HEK293 (cell line): ENCODE data around the gene GPRC5B.

Experiments
- CTCF ChIA-PET: fragments of 350-600 bp; formaldehyde crosslinking; extraction: SDS; loops from one replicate; lab custom pipeline; 2021; ENCODE audit warnings: antibody characterized with exemption; lab: Yijun Ruan, JAX
- POLR2A ChIA-PET: fragments of 300-600 bp; formaldehyde crosslinking; extraction: SDS; loops from one replicate; lab custom pipeline; 2020; ENCODE audit warnings: antibody characterized with exemption, inconsistent platforms; lab: Yijun Ruan, JAX
- H3K27ac ChIP-seq: fragments of 200-500 bp; sonication (Bioruptor generic); 2 replicates; pipeline ENCODE4 v1.5.1; 2014; ENCODE audit warnings: low read depth, low read length, control low read depth, inconsistent platforms; ENCODE audit errors: extremely low read depth
- H3K36me3 ChIP-seq, 2 experiments: fragments of 200-500 bp in 1 of 2; sonication (Bioruptor generic) in 1 of 2; 1 replicate in 1 of 2; 2 replicates in 1 of 2; pipeline ENCODE4 v1.5.1; 2014 to 2017; ENCODE audit warnings: inconsistent platforms in 2 of 2, low read length in 2 of 2; ENCODE audit not compliant: control insufficient read depth in 2 of 2, insufficient read depth in 1 of 2
- H3K4me1 ChIP-seq: fragments of 200-500 bp; sonication (Bioruptor generic); 2 replicates; pipeline ENCODE4 v1.5.1; 2014; ENCODE audit warnings: mild to moderate bottlenecking, low read length, inconsistent platforms; ENCODE audit not compliant: control insufficient read depth, insufficient read depth
- H3K4me3 ChIP-seq: 2 replicates; pipeline ENCODE4 v1.5.1; 2011; ENCODE audit warnings: low read depth, mild to moderate bottlenecking, control low read depth, low read length, moderate library complexity
- H3K9me3 ChIP-seq: fragments of 200-500 bp; sonication (Bioruptor generic); 2 replicates; pipeline ENCODE4 v1.5.1; 2014; ENCODE audit warnings: low read depth, low read length, inconsistent platforms; ENCODE audit not compliant: control insufficient read depth, insufficient read depth
- RBAK ChIP-seq: fragments of 450-650 bp; formaldehyde crosslinking; IDR thresholded peaks from 2 replicates; pipeline ENCODE4 v1.5.1; 2016; ENCODE audit warnings: missing biosample characterization, missing genetic modification characterization
- SCRT1 ChIP-seq: fragments of 450-650 bp; formaldehyde crosslinking; IDR thresholded peaks from 2 replicates; pipeline ENCODE4 v1.5.1; 2016; ENCODE audit warnings: missing biosample characterization, missing genetic modification characterization, borderline replicate concordance
- ZBTB1 ChIP-seq: fragments of 450-650 bp; formaldehyde crosslinking; IDR thresholded peaks from 2 replicates; pipeline ENCODE4 v1.5.1; 2016; ENCODE audit warnings: missing biosample characterization, missing genetic modification characterization
- ZBTB8A ChIP-seq: fragments of 450-650 bp; formaldehyde crosslinking; IDR thresholded peaks from 2 replicates; pipeline ENCODE4 v1.5.1; 2016; ENCODE audit warnings: missing biosample characterization, missing genetic modification characterization
- ZEB2 ChIP-seq: fragments of 450-650 bp; formaldehyde crosslinking; IDR thresholded peaks from 2 replicates; pipeline ENCODE4 v1.5.1; 2016; ENCODE audit warnings: missing biosample characterization, missing genetic modification characterization
- ZFHX2 ChIP-seq: fragments of 450-650 bp; formaldehyde crosslinking; conservative IDR thresholded peaks from 2 replicates; pipeline ENCODE4 v1.5.1; 2016; ENCODE audit warnings: missing biosample characterization, missing genetic modification characterization
- ZNF112 ChIP-seq: fragments of 450-650 bp; formaldehyde crosslinking; IDR thresholded peaks from 2 replicates; pipeline ENCODE4 v1.5.0; 2017; ENCODE audit warnings: missing biosample characterization, missing genetic modification characterization
- ZNF138 ChIP-seq: fragments of 450-650 bp; formaldehyde crosslinking; IDR thresholded peaks from 2 replicates; pipeline ENCODE4 v1.5.1; 2016; ENCODE audit warnings: missing biosample characterization, missing genetic modification characterization, borderline replicate concordance
- ZNF140 ChIP-seq: fragments of 450-650 bp; formaldehyde crosslinking; IDR thresholded peaks from 2 replicates; pipeline ENCODE4 v1.5.1; 2016; ENCODE audit warnings: missing biosample characterization, missing genetic modification characterization
- ZNF169 ChIP-seq: fragments of 450-650 bp; formaldehyde crosslinking; IDR thresholded peaks from 2 replicates; pipeline ENCODE4 v1.5.1; 2016; ENCODE audit warnings: missing biosample characterization, missing genetic modification characterization
- ZNF2 ChIP-seq: fragments of 450-650 bp; formaldehyde crosslinking; IDR thresholded peaks from 2 replicates; pipeline ENCODE4 v1.5.1; 2016; ENCODE audit warnings: missing biosample characterization, missing genetic modification characterization
- ZNF202 ChIP-seq: fragments of 450-650 bp; formaldehyde crosslinking; IDR thresholded peaks from 2 replicates; pipeline ENCODE4 v1.5.1; 2016; ENCODE audit warnings: missing biosample characterization, missing genetic modification characterization, borderline replicate concordance
- ZNF239 ChIP-seq: fragments of 450-650 bp; formaldehyde crosslinking; IDR thresholded peaks from 2 replicates; pipeline ENCODE4 v1.5.1; 2016; ENCODE audit warnings: missing biosample characterization, missing genetic modification characterization
- ZNF248 ChIP-seq: fragments of 450-650 bp; formaldehyde crosslinking; IDR thresholded peaks from 2 replicates; pipeline ENCODE4 v1.5.1; 2017; ENCODE audit warnings: missing biosample characterization, missing genetic modification characterization
- ZNF302 ChIP-seq: fragments of 450-650 bp; formaldehyde crosslinking; IDR thresholded peaks from 2 replicates; pipeline ENCODE4 v1.5.1; 2016; ENCODE audit warnings: missing biosample characterization, missing genetic modification characterization, low read depth
- ZNF335 ChIP-seq: fragments of 450-650 bp; formaldehyde crosslinking; conservative IDR thresholded peaks from 2 replicates; pipeline ENCODE4 v1.5.1; 2016; ENCODE audit warnings: missing biosample characterization, missing genetic modification characterization
- ZNF426 ChIP-seq: fragments of 450-650 bp; formaldehyde crosslinking; IDR thresholded peaks from 2 replicates; pipeline ENCODE4 v1.5.1; 2017; ENCODE audit warnings: missing biosample characterization, missing genetic modification characterization, mild to moderate bottlenecking, inconsistent platforms, moderate library complexity
- ZNF501 ChIP-seq: fragments of 450-650 bp; formaldehyde crosslinking; IDR thresholded peaks from 2 replicates; pipeline ENCODE4 v1.5.1; 2016; ENCODE audit warnings: missing biosample characterization, missing genetic modification characterization
- ZNF530 ChIP-seq: fragments of 450-650 bp; formaldehyde crosslinking; IDR thresholded peaks from 2 replicates; pipeline ENCODE4 v1.5.1; 2016; ENCODE audit warnings: low read depth, missing biosample characterization, missing genetic modification characterization
- ZNF549 ChIP-seq: fragments of 450-650 bp; IDR thresholded peaks from 2 replicates; pipeline ENCODE4 v1.5.1; 2018; ENCODE audit warnings: missing biosample characterization, missing genetic modification characterization, mild to moderate bottlenecking, inconsistent platforms, moderate library complexity
- ZNF560 ChIP-seq: fragments of 450-650 bp; formaldehyde crosslinking; IDR thresholded peaks from 2 replicates; pipeline ENCODE4 v1.5.1; 2017; ENCODE audit warnings: missing biosample characterization, missing genetic modification characterization, borderline replicate concordance
- ZNF561 ChIP-seq: fragments of 450-650 bp; IDR thresholded peaks from 2 replicates; pipeline ENCODE4 v1.5.1; 2018; ENCODE audit warnings: missing biosample characterization, missing genetic modification characterization, borderline replicate concordance
- ZNF626 ChIP-seq: fragments of 450-650 bp; sonication (Bioruptor Pico); formaldehyde crosslinking; IDR thresholded peaks from 2 replicates; pipeline ENCODE4 v1.5.1; 2018; ENCODE audit warnings: missing biosample characterization, missing genetic modification characterization, inconsistent platforms
- ZNF629 ChIP-seq: fragments of 450-650 bp; formaldehyde crosslinking; IDR thresholded peaks from 2 replicates; pipeline ENCODE4 v1.5.1; 2017; ENCODE audit warnings: missing biosample characterization, missing genetic modification characterization
- ZNF670 ChIP-seq: fragments of 450-650 bp; formaldehyde crosslinking; IDR thresholded peaks from 2 replicates; pipeline ENCODE4 v1.5.1; 2016; ENCODE audit warnings: missing biosample characterization, missing genetic modification characterization, low read depth
- ZNF707 ChIP-seq: fragments of 450-650 bp; formaldehyde crosslinking; IDR thresholded peaks from 2 replicates; pipeline ENCODE4 v1.5.1; 2016; ENCODE audit warnings: missing biosample characterization, missing genetic modification characterization
- ZNF76 ChIP-seq: fragments of 450-650 bp; formaldehyde crosslinking; IDR thresholded peaks from 2 replicates; pipeline ENCODE4; 2016; ENCODE audit warnings: low read depth, missing biosample characterization, missing genetic modification characterization, borderline replicate concordance
- ZNF777 ChIP-seq: fragments of 450-650 bp; formaldehyde crosslinking; IDR thresholded peaks from 2 replicates; pipeline ENCODE4 v1.5.1; 2017; ENCODE audit warnings: missing biosample characterization, missing genetic modification characterization, borderline replicate concordance
- ZNF785 ChIP-seq: fragments of 450-650 bp; formaldehyde crosslinking; IDR thresholded peaks from 2 replicates; pipeline ENCODE4 v1.5.1; 2016; ENCODE audit warnings: missing biosample characterization, missing genetic modification characterization
- ZNF843 ChIP-seq: fragments of 450-650 bp; formaldehyde crosslinking; IDR thresholded peaks from 2 replicates; pipeline ENCODE4 v1.5.1; 2016; ENCODE audit warnings: missing biosample characterization, missing genetic modification characterization
- TF ChIP-seq, protein P1 (sequence below): fragments of 450-650 bp; formaldehyde crosslinking; IDR thresholded peaks from 2 replicates; pipeline ENCODE4 v1.5.1; 2016; ENCODE audit warnings: missing biosample characterization, missing genetic modification characterization, borderline replicate concordance
- TF ChIP-seq, protein P2 (sequence below): fragments of 450-650 bp; formaldehyde crosslinking; IDR thresholded peaks from 2 replicates; pipeline ENCODE4 v1.5.1; 2016; ENCODE audit warnings: missing biosample characterization, missing genetic modification characterization
- TF ChIP-seq, protein P3 (sequence below): fragments of 450-650 bp; formaldehyde crosslinking; IDR thresholded peaks from 2 replicates; pipeline ENCODE4 v1.5.1; 2016; ENCODE audit warnings: missing biosample characterization, missing genetic modification characterization
- TF ChIP-seq, protein P4 (sequence below): fragments of 450-650 bp; formaldehyde crosslinking; IDR thresholded peaks from 2 replicates; pipeline ENCODE4 v1.5.1; 2017; ENCODE audit warnings: missing biosample characterization, missing genetic modification characterization
- TF ChIP-seq, protein P5 (sequence below): fragments of 450-650 bp; formaldehyde crosslinking; IDR thresholded peaks from 2 replicates; pipeline ENCODE4 v1.5.1; 2016; ENCODE audit warnings: missing biosample characterization, missing genetic modification characterization

GPRC5B gene

DNA sequence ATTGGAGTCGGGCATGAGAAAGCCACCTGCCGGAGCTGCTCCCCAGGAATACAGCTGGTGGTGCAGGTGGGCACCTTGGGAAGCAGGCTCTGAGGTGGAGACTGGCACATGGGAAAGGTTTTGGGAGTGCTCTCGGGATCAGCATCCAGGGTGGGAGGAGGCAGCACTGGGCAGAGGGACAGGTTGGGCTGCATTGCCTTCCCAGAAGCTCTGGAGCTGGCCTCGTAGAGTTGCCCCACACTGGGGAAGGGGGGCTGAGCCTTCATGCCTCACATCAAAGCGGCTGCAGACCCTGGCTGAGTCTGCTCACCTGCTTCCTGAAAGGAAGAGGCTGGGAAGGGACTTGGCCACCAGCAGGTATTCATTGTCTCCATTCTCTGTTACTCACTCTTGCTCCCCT lies 13.5 kb upstream of the GPRC5B start:
- H3K27ac ChIP-seq, result no peak overlapping the region
- POLR2A ChIA-PET, result no interaction called here

DNA sequence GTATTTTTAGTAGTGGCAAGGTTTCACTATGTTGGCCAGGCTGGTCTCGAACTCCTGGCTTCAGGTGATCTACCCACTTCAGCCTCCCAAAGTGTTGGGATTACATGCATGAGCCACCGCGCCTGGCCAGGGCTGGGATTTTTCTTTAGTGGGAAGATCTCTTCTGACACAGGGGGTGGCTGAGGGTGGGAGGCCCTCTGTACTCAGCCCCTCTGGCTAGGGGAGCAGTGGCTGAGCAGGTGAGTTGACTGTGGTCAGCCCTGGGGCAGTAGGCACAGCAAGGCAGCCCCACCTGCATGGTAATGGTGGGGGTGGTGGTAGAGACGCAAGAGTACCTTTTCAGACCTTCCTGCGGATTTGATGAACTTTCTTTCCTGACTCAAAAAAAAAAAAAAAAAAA lies 12.3 kb upstream of the GPRC5B start:
- TF ChIP-seq ZNF76, result no peak
- no peak for TF ChIP-seq ZNF202
- TF ChIP-seq ZNF169 (tag by site-specific recombination), result no peak
- no peak for TF ChIP-seq ZNF843 (tag by site-specific recombination)
- TF ChIP-seq, protein P1, sequence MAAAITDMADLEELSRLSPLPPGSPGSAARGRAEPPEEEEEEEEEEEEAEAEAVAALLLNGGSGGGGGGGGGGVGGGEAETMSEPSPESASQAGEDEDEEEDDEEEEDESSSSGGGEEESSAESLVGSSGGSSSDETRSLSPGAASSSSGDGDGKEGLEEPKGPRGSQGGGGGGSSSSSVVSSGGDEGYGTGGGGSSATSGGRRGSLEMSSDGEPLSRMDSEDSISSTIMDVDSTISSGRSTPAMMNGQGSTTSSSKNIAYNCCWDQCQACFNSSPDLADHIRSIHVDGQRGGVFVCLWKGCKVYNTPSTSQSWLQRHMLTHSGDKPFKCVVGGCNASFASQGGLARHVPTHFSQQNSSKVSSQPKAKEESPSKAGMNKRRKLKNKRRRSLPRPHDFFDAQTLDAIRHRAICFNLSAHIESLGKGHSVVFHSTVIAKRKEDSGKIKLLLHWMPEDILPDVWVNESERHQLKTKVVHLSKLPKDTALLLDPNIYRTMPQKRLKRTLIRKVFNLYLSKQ (tag by site-specific recombination), result no peak
- TF ChIP-seq, protein P2, sequence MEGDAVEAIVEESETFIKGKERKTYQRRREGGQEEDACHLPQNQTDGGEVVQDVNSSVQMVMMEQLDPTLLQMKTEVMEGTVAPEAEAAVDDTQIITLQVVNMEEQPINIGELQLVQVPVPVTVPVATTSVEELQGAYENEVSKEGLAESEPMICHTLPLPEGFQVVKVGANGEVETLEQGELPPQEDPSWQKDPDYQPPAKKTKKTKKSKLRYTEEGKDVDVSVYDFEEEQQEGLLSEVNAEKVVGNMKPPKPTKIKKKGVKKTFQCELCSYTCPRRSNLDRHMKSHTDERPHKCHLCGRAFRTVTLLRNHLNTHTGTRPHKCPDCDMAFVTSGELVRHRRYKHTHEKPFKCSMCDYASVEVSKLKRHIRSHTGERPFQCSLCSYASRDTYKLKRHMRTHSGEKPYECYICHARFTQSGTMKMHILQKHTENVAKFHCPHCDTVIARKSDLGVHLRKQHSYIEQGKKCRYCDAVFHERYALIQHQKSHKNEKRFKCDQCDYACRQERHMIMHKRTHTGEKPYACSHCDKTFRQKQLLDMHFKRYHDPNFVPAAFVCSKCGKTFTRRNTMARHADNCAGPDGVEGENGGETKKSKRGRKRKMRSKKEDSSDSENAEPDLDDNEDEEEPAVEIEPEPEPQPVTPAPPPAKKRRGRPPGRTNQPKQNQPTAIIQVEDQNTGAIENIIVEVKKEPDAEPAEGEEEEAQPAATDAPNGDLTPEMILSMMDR (tag by site-specific recombination), result no peak
- TF ChIP-seq ZNF112 (tag by site-specific recombination), result no peak
- no peak for TF ChIP-seq ZNF626
- TF ChIP-seq ZNF501 (tag by site-specific recombination), result no peak
- no peak for TF ChIP-seq ZNF140 (tag by site-specific recombination)
- TF ChIP-seq, protein P3, sequence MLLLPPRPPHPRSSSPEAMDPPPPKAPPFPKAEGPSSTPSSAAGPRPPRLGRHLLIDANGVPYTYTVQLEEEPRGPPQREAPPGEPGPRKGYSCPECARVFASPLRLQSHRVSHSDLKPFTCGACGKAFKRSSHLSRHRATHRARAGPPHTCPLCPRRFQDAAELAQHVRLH (tag by site-specific recombination), result no peak
- no peak for TF ChIP-seq ZNF239 (tag by site-specific recombination)
- TF ChIP-seq ZBTB8A (tag by site-specific recombination), result no peak
- TF ChIP-seq, protein P4, sequence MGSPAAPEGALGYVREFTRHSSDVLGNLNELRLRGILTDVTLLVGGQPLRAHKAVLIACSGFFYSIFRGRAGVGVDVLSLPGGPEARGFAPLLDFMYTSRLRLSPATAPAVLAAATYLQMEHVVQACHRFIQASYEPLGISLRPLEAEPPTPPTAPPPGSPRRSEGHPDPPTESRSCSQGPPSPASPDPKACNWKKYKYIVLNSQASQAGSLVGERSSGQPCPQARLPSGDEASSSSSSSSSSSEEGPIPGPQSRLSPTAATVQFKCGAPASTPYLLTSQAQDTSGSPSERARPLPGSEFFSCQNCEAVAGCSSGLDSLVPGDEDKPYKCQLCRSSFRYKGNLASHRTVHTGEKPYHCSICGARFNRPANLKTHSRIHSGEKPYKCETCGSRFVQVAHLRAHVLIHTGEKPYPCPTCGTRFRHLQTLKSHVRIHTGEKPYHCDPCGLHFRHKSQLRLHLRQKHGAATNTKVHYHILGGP (tag by site-specific recombination), result no peak
- TF ChIP-seq ZNF302 (tag by site-specific recombination), result no peak
- TF ChIP-seq ZNF335, result no peak
- no peak for TF ChIP-seq ZNF2 (tag by site-specific recombination)

More for the DNA sequence above, 13.5 kb upstream of the GPRC5B start:
- Histone ChIP-seq H3K4me3 (no peak overlapping the region), H3K36me3 (no peaks in the 10 kb centered on the region), H3K9me3 (no peaks in the 10 kb centered on the region), H3K4me1 (no peaks in the 10 kb centered on the region)
- no peak for TF ChIP-seq ZNF530 (tag by site-specific recombination)
- TF ChIP-seq, protein P5, sequence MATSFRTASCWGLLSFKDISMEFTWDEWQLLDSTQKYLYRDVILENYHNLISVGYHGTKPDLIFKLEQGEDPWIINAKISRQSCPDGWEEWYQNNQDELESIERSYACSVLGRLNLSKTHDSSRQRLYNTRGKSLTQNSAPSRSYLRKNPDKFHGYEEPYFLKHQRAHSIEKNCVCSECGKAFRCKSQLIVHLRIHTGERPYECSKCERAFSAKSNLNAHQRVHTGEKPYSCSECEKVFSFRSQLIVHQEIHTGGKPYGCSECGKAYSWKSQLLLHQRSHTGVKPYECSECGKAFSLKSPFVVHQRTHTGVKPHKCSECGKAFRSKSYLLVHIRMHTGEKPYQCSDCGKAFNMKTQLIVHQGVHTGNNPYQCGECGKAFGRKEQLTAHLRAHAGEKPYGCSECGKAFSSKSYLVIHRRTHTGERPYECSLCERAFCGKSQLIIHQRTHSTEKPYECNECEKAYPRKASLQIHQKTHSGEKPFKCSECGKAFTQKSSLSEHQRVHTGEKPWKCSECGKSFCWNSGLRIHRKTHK (tag by site-specific recombination), result no peak
- TF ChIP-seq SCRT1 (tag by site-specific recombination), result no peak
- TF ChIP-seq ZNF561 (tag by site-specific recombination), result no peak
- TF ChIP-seq ZNF629 (tag by site-specific recombination), result no peak
- TF ChIP-seq ZNF426 (tag by site-specific recombination), result no peak
- no peak for TF ChIP-seq ZBTB1 (tag by site-specific recombination)
- no peak for TF ChIP-seq ZNF707 (tag by site-specific recombination)
- TF ChIP-seq ZNF549, result no peak
- no peak for TF ChIP-seq ZNF560
- TF ChIP-seq ZNF670 (tag by site-specific recombination), result no peak
- no peak for TF ChIP-seq ZNF169 (tag by site-specific recombination)
- TF ChIP-seq ZEB2, result no peak
- TF ChIP-seq RBAK (tag by site-specific recombination), result no peak
- no peak for TF ChIP-seq ZBTB8A (tag by site-specific recombination)
- no peak for TF ChIP-seq ZNF777 (tag by site-specific recombination)
- no peak for TF ChIP-seq ZNF138 (tag by site-specific recombination)
- no peak for TF ChIP-seq ZNF785 (tag by site-specific recombination)
- TF ChIP-seq ZFHX2, result no peak
- TF ChIP-seq ZNF248, result no peak
- CTCF ChIA-PET, result interaction anchor here (0.8 to 6.0 kb wide), 6 partner anchors 10 to 485 kb away, joined by 3 to 46 read pairs (median 10); no protein-coding TSS in a partner anchor

More for the DNA sequence above, 12.3 kb upstream of the GPRC5B start:
- no peak overlapping the region for H3K27ac ChIP-seq
- no peaks in the 10 kb centered on the region for H3K4me1 ChIP-seq
- no peaks in the 10 kb centered on the region for H3K36me3 ChIP-seq
- no peaks in the 10 kb centered on the region for H3K9me3 ChIP-seq
- no peak overlapping the region for H3K4me3 ChIP-seq
- CTCF ChIA-PET, result interaction anchor here (0.6 kb wide), 2 partner anchors 29 to 819 kb away, joined by 4 read pairs; no protein-coding TSS in a partner anchor
- POLR2A ChIA-PET, result no interaction called here
